HG02759 (cell line): ENCODE results near the gene RPS13.
"Not testable (repeated sequence)": the region's sequence is repeated elsewhere in the genome, so short reads cannot be mapped to it uniquely, and the experiment has no call there.

ENCODE experiments used
- ATAC-seq: cut with Tn5 transposase; IDR thresholded peaks from one replicate; pipeline ENCODE4 v1.9.1; 2021; ENCODE audit warnings: mild to moderate bottlenecking, moderate library complexity; ENCODE audit not compliant: unreplicated experiment

Gene RPS13

GRCh38 chr11:17077520-17078401, at the start of gene RPS13:
Gene RPS13, minus strand, starts transcription at chr11:17077667. Its CDS starts 26 bp downstream, at chr11:17077641.
- ATAC-seq, result peak; percentile 95

- no peak for ATAC-seq
Measured at GRCh38 chr11:17121981-17122380, 44.5 kb upstream of the RPS13 start.

GRCh38 chr11:17117262-17117661, 39.8 kb upstream of the RPS13 start:
- ATAC-seq, result no peak

- no peak for ATAC-seq
Measured at GRCh38 chr11:17116117-17116516, 38.6 kb upstream of the RPS13 start.

GRCh38 chr11:17107745-17108144, 30.3 kb upstream of the RPS13 start:
- ATAC-seq, result not testable (repeated sequence)

GRCh38 chr11:17105404-17106040, 28.1 kb upstream of the RPS13 start:
- ATAC-seq, result not testable (repeated sequence)

GRCh38 chr11:17102462-17102861, 25.0 kb upstream of the RPS13 start:
- ATAC-seq, result no peak

GRCh38 chr11:17098658-17099057, 21.2 kb upstream of the RPS13 start:
- ATAC-seq, result no peak

GRCh38 chr11:17098038-17098437, 20.6 kb upstream of the RPS13 start:
- no peak for ATAC-seq

- not testable (repeated sequence) for ATAC-seq
Measured at GRCh38 chr11:17085976-17086375, 8.5 kb upstream of the RPS13 start.

GRCh38 chr11:17077240-17077519, 287 bp downstream of the RPS13 start:
- ATAC-seq, result peak; percentile 16

GRCh38 chr11:17076517-17077239, 789 bp downstream of the RPS13 start:
- ATAC-seq, result no peak

GRCh38 chr11:17075506-17075905, 2.0 kb downstream of the RPS13 start:
- ATAC-seq, result no peak

- no peak for ATAC-seq
Measured at GRCh38 chr11:17073370-17074027, 4.0 kb downstream of the RPS13 start.

GRCh38 chr11:17067417-17067816, 10.1 kb downstream of the RPS13 start:
- ATAC-seq, result no peak

- no peak for ATAC-seq
Measured at GRCh38 chr11:17066691-17067090, 10.8 kb downstream of the RPS13 start.

- peak; percentile 77 for ATAC-seq
Measured at GRCh38 chr11:17063171-17064002, 14.1 kb downstream of the RPS13 start.

- not testable (repeated sequence) for ATAC-seq
Measured at GRCh38 chr11:17051146-17051545, 26.3 kb downstream of the RPS13 start.

- ATAC-seq, result not testable (repeated sequence)
Measured at GRCh38 chr11:17048491-17048890, 29.0 kb downstream of the RPS13 start.

- ATAC-seq, result no peak
Measured at GRCh38 chr11:17046690-17047089, 30.8 kb downstream of the RPS13 start.
